ENCODE results near the gene GATAD2B.

The GATAD2B gene

GRCh38 chr1:153833171-153833570, 89.6 kb downstream of the GATAD2B start:
- no peak for TF ChIP-seq EZH2phosphoT487 (IDR thresholded peaks at IDR 0.05; ENCODE audit: borderline replicate concordance)
- no peak for TF ChIP-seq CTCF (conservative IDR thresholded peaks at IDR 0.05; ENCODE audit: low read length)
- peaks cover 4% of the 10 kb centered on the region; the same call in 1 of the 2 replicates for H3K36me3 ChIP-seq (ENCODE audit: insufficient read depth, low read length)

DNA sequence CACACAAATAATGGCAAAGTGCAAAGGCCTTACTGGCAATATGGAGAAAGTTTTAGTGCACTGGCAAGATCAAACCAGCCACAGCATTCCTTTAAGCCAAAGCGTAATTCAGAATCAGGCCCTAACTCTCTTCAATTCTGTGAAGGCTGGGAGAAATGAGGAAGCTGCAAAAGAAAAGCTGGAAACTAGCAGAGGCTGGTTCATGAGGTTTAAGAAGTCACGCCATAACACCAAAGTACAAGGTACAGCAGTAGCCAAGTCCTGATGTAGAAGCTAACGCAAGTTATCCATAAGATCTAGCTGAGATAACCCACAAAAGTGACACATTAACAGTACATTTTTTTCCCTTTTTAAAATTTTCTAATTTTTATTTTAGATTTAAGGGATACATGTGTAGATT, 90.5 kb downstream of the GATAD2B start:
- peaks cover 13% of the 10 kb centered on the region; the same call in 1 of the 2 replicates for H3K36me3 ChIP-seq (ENCODE audit: insufficient read depth, low read length)
- no peak overlapping the region for H3K9ac ChIP-seq (ENCODE audit: low read depth, low read length, poor library complexity, severe bottlenecking)
- no peak overlapping the region for H2AFZ ChIP-seq (ENCODE audit: low read length)
- no peaks in the 10 kb centered on the region for H3K9me2 ChIP-seq (replicated peaks; ENCODE audit: low read depth, low read length)
- H3K4me1 ChIP-seq (ENCODE audit: insufficient read depth, low read length, poor library complexity, severe bottlenecking): no peaks in the 10 kb centered on the region
- no peaks in the 10 kb centered on the region for H3K9me3 ChIP-seq (ENCODE audit: insufficient read depth, low read depth, low read length)
- H3K27me3 ChIP-seq (ENCODE audit: insufficient read depth, low read length, poor library complexity, severe bottlenecking): no peaks in the 10 kb centered on the region
- no peak overlapping the region for H3K4me2 ChIP-seq (ENCODE audit: low read depth, low read length, poor library complexity, severe bottlenecking)
- TF ChIP-seq EZH2phosphoT487 (IDR thresholded peaks at IDR 0.05; ENCODE audit: borderline replicate concordance) (no peak), CTCF (conservative IDR thresholded peaks at IDR 0.05; ENCODE audit: low read length) (no peak)
- H4K20me1 ChIP-seq (ENCODE audit: insufficient read depth, low read length, poor library complexity, severe bottlenecking): peaks cover 25% of the 10 kb centered on the region
- no peaks in the 10 kb centered on the region for H3F3A ChIP-seq (ENCODE audit: low read depth)
- H3K4me3 ChIP-seq (ENCODE audit: low read length, poor library complexity, severe bottlenecking): no peak overlapping the region
- peaks cover 60% of the 10 kb centered on the region for H3K79me2 ChIP-seq (ENCODE audit: insufficient read depth, low read length)

More at GRCh38 chr1:153833171-153833570, 89.6 kb downstream of the GATAD2B start:
- Histone ChIP-seq H2AFZ (ENCODE audit: low read length) (no peak overlapping the region), H3K9ac (ENCODE audit: low read depth, low read length, poor library complexity, severe bottlenecking) (no peak overlapping the region), H3K4me3 (ENCODE audit: low read length, poor library complexity, severe bottlenecking) (no peak overlapping the region), H3F3A (ENCODE audit: low read depth) (no peaks in the 10 kb centered on the region), H3K79me2 (ENCODE audit: insufficient read depth, low read length) (peaks cover 68% of the 10 kb centered on the region), H3K9me3 (ENCODE audit: insufficient read depth, low read depth, low read length) (no peaks in the 10 kb centered on the region), H3K27me3 (ENCODE audit: insufficient read depth, low read length, poor library complexity, severe bottlenecking) (no peaks in the 10 kb centered on the region), H3K9me2 (replicated peaks; ENCODE audit: low read depth, low read length) (no peaks in the 10 kb centered on the region), H4K20me1 (ENCODE audit: insufficient read depth, low read length, poor library complexity, severe bottlenecking) (peaks cover 34% of the 10 kb centered on the region), H3K4me1 (ENCODE audit: insufficient read depth, low read length, poor library complexity, severe bottlenecking) (no peaks in the 10 kb centered on the region), H3K4me2 (ENCODE audit: low read depth, low read length, poor library complexity, severe bottlenecking) (no peak overlapping the region)

- H3K9ac ChIP-seq (ENCODE audit: low read depth, low read length, poor library complexity, severe bottlenecking): no peak overlapping the region
- H3K9me3 ChIP-seq (ENCODE audit: insufficient read depth, low read depth, low read length): no peaks in the 10 kb centered on the region
- H3K4me2 ChIP-seq (ENCODE audit: low read depth, low read length, poor library complexity, severe bottlenecking): no peak overlapping the region
- H3K36me3 ChIP-seq (ENCODE audit: insufficient read depth, low read length): peaks cover 25% of the 10 kb centered on the region; the same call in 1 of the 2 replicates
- peaks cover 18% of the 10 kb centered on the region for H4K20me1 ChIP-seq (ENCODE audit: insufficient read depth, low read length, poor library complexity, severe bottlenecking)
- no peaks in the 10 kb centered on the region for H3K27me3 ChIP-seq (ENCODE audit: insufficient read depth, low read length, poor library complexity, severe bottlenecking)
- H2AFZ ChIP-seq (ENCODE audit: low read length): no peak overlapping the region
- peaks cover 49% of the 10 kb centered on the region for H3K79me2 ChIP-seq (ENCODE audit: insufficient read depth, low read length)
- H3K4me1 ChIP-seq (ENCODE audit: insufficient read depth, low read length, poor library complexity, severe bottlenecking): no peaks in the 10 kb centered on the region
- H3K4me3 ChIP-seq (ENCODE audit: low read length, poor library complexity, severe bottlenecking): no peak overlapping the region
- no peaks in the 10 kb centered on the region for H3K9me2 ChIP-seq (replicated peaks; ENCODE audit: low read depth, low read length)
- TF ChIP-seq CTCF (conservative IDR thresholded peaks at IDR 0.05; ENCODE audit: low read length) (no peak), EZH2phosphoT487 (IDR thresholded peaks at IDR 0.05; ENCODE audit: borderline replicate concordance) (no peak)
- H3F3A ChIP-seq (ENCODE audit: low read depth): no peaks in the 10 kb centered on the region
Measured at GRCh38 chr1:153831026-153831425, 91.7 kb downstream of the GATAD2B start.

All from Loucy (cell line).